ENCODE data around the gene CTNNAL1.

CTNNAL1 gene

GRCh38 chr9:109036744-109037680, 23.7 kb upstream of the CTNNAL1 start:
- DNase-seq (ENCODE audit: insufficient read length, low spot score) (no peak), FAIRE-seq (peak; percentile 80)
- TF ChIP-seq POLR2A (IDR thresholded peaks at IDR 0.05; ENCODE audit: low read depth, low read length), result no peak

DNA sequence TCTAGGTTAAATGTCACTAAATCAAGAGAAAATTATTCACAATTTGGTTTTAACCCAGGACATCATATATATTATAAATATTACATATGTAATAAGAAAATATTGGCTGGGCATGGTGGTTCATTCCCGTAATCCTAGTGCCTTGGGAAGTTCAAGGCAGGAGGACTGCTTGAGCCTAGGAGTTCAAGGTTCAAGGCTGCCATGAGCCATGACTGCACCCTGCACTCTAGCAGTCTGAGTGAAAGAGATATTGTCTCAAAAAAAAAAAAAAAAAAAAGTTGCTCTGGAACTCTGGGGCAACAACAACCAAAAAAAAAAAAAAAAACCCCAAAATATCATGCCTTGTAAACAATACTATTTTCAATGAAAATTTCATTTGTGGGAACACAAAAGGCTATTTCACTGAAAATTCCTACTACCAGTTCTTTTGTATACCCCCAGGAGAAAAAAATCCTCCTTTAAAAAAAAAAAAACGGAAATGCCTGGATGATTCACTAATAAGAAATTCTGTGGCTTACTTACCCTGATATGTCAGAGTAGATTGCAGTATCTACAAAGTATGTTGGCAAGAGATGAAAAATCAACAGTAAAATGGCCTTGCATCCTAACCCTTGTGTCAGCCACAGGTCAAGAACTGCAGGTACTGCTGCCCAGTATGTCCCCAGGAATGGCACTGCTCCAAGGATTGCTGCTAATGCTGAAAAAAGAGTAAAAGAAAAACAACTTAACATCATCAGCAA, 22.6 kb upstream of the CTNNAL1 start:
- DNase-seq (ENCODE audit: insufficient read length, low spot score) (peak; percentile 69), FAIRE-seq (peak; percentile 100)
- no peak for TF ChIP-seq POLR2A (IDR thresholded peaks at IDR 0.05; ENCODE audit: low read depth, low read length)

- no peak for TF ChIP-seq POLR2A (IDR thresholded peaks at IDR 0.05; ENCODE audit: low read depth, low read length)
- peak; percentile 58 for FAIRE-seq
- no peak for DNase-seq (ENCODE audit: insufficient read length, low spot score)
Measured at GRCh38 chr9:109033941-109034700, 20.8 kb upstream of the CTNNAL1 start.

- TF ChIP-seq POLR2A (IDR thresholded peaks at IDR 0.05; ENCODE audit: low read depth, low read length), result no peak
- DNase-seq (ENCODE audit: insufficient read length, low spot score) (no peak), FAIRE-seq (peak; percentile 82)
Measured at GRCh38 chr9:109031241-109031640, 17.9 kb upstream of the CTNNAL1 start.

- peak; percentile 36 for FAIRE-seq
- DNase-seq (ENCODE audit: insufficient read length, low spot score), result no peak
- no peak for TF ChIP-seq POLR2A (IDR thresholded peaks at IDR 0.05; ENCODE audit: low read depth, low read length)
Measured at GRCh38 chr9:109030426-109030825, 17.1 kb upstream of the CTNNAL1 start.

DNA sequence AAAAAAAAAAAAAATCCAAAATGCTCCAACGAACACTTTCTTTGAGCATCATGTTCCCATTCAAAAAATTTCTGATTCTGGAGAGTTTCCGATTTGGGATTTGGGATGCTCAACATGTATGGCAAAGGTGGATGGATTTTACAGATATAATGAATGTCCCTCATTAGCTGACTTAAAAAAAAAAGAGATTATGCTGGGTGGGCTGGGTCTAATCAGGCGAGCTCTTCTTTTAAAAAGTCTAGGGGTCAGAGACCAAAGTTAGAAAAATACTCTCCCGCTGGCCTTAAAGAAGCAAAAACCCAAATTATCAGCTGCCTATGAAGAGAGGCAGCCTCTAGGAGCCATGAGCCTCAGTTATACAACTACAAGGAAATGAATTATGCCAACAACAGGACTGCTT, 15.2 kb upstream of the CTNNAL1 start:
- FAIRE-seq (no peak), DNase-seq (ENCODE audit: insufficient read length, low spot score) (no peak)
- TF ChIP-seq POLR2A (IDR thresholded peaks at IDR 0.05; ENCODE audit: low read depth, low read length), result no peak

DNA sequence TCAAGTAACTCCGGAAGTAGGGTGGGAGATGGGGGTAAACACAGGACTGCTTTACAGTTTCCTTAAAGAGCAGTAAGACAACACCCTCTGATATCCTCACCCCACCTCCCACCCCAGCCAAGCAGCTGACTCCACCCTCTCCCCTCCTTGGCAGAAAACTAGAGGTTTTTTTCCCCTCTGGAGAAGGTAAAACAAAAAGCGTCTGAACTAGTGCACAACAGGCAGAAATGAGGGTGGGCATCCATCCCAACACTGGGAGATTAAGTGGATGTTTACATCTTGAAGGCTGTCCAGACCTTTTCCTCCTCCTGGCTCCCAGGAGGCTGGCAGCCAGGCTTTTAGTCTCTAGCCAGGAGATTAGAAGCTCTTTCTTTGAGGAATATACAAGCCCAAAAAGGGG, 13.9 kb upstream of the CTNNAL1 start:
- DNase-seq (ENCODE audit: insufficient read length, low spot score) (no peak), FAIRE-seq (no peak)
- no peak for TF ChIP-seq POLR2A (IDR thresholded peaks at IDR 0.05; ENCODE audit: low read depth, low read length)

GRCh38 chr9:109026306-109026705, 13.0 kb upstream of the CTNNAL1 start:
- FAIRE-seq (no peak), DNase-seq (ENCODE audit: insufficient read length, low spot score) (no peak)
- TF ChIP-seq POLR2A (IDR thresholded peaks at IDR 0.05; ENCODE audit: low read depth, low read length), result no peak

GRCh38 chr9:109022873-109023272, 9.6 kb upstream of the CTNNAL1 start:
- FAIRE-seq (peak; percentile 75), DNase-seq (ENCODE audit: insufficient read length, low spot score) (no peak)
- no peak for TF ChIP-seq POLR2A (IDR thresholded peaks at IDR 0.05; ENCODE audit: low read depth, low read length)

DNA sequence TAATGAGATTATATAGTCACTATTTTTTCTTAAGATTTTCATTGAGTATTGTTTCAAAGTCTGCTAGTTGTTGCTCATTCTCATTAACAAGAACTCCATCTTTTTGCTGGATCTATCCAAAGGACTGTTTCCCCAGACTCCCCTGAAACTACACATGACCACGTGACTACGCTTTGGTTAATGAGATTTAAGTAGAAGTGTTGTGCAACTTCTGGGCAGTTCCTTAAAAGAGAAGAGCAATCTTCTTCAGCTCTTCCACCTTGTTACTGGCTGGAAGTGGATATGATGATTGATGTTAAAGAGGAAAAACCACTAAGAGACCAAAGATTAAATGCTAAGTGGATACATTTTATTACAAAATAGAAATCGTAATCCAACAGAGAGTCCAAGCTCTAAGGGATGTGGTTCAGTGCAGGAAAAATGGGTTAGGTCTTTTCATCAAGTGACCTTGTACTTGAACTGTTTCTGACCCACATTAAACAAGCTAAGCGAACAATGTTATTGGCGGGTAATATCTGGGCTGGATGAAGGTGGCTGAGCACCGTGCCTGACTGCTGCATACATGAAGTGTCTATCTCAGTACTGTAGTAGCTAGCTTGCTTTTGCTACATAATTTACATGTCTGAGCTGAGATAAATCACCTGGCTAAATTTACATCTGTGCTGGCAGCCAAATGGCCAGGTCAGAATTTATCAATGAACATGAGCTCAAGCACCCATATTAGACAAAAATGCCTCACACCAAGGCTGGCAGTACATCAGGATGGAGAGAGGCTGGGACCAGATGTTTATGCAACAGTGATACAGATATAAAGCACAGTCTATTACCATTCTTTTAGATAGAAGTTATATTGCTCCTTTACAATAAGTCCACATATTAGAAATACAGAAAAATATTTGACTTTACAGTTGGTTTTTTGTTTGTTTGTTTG, 7.5 kb upstream of the CTNNAL1 start:
- FAIRE-seq, result no peak
- DNase-seq (ENCODE audit: insufficient read length, low spot score), result no peak
- TF ChIP-seq POLR2A (IDR thresholded peaks at IDR 0.05; ENCODE audit: low read depth, low read length), result no peak

GRCh38 chr9:109020113-109020512, 6.8 kb upstream of the CTNNAL1 start:
- DNase-seq (ENCODE audit: insufficient read length, low spot score) (no peak), FAIRE-seq (peak; percentile 86)
- TF ChIP-seq POLR2A (IDR thresholded peaks at IDR 0.05; ENCODE audit: low read depth, low read length), result no peak

DNA sequence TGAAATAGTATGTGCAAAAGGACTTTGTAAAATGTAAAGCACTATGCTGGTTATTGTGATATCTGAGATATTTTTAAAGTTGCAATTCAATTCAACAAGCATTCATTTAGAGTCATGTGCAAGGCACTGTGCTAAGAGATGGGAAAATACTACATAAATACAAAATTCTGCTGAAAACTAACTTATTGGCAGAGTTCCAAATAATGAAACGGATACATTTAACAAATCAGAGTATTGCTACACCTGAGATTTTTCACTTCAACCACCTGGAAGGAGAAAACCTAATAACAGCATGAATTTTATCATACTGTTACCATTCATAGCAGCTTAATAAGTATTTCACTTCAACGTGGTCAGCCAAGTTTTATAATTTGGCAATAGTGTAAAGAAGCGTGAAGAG, 6.1 kb upstream of the CTNNAL1 start:
- no peak for DNase-seq (ENCODE audit: insufficient read length, low spot score)
- TF ChIP-seq POLR2A (IDR thresholded peaks at IDR 0.05; ENCODE audit: low read depth, low read length), result no peak
- no peak for FAIRE-seq

GRCh38 chr9:109017493-109017892, 4.2 kb upstream of the CTNNAL1 start:
- no peak for TF ChIP-seq POLR2A (IDR thresholded peaks at IDR 0.05; ENCODE audit: low read depth, low read length)
- DNase-seq (ENCODE audit: insufficient read length, low spot score) (no peak), FAIRE-seq (no peak)
